Putamen (tissue), 1 donor: ENCODE results near the gene CLOCK.

Experiments used
- DNase-seq: peaks from one replicate; pipeline ENCODE4 v3.0.0-alpha.2; 2016; ENCODE audit warnings: low spot score

CLOCK gene

GRCh38 chr4:55411621-55412020 lies 135.1 kb downstream of the CLOCK start:
- no peak for DNase-seq

GRCh38 chr4:55410431-55410830 lies 136.3 kb downstream of the CLOCK start:
- no peak for DNase-seq

GRCh38 chr4:55409468-55410171 lies 137.1 kb downstream of the CLOCK start:
- no peak for DNase-seq

DNA sequence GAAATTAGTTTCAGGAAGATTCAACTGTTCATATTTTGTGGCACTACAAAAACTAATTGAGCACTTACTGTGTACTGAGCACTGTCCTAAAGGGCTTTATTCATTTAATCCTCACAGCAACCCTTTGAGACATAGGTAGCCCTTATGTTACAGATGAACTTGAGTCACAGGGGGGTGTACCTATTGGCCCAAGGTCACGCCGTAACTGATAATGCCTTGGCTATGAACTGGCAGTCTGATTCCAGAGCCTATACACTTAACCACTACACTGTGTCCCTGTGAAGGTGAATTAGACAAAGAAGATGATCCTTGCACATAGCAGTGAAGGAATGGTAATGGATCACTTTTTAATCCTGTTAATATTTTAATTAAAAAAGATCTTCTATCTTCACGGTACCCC lies 138.9 kb downstream of the CLOCK start:
- DNase-seq = no peak

DNA sequence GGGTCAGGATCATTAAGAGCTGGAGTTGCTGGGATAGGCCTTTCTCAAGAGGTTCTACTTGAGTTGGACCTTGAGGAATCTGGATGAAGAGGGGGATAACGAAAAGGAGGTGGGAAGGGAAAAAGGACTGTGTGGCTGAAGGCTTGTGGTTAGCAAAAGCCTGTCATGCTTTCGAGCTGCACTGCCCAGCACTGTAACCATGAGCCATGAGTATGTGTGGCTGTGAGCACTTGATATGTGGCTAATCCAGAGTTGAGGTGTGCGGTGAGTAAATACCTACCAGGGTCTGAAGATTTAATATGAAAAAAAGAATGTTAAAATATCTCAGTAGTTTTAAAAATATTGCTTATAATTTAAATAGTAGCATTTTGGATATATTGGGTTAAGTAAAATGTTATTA lies 139.6 kb downstream of the CLOCK start:
- DNase-seq = no peak

GRCh38 chr4:55406545-55406944 lies 140.2 kb downstream of the CLOCK start:
- no peak for DNase-seq

- DNase-seq = no peak
Observed at GRCh38 chr4:55405073-55405472, 141.6 kb downstream of the CLOCK start.

DNA sequence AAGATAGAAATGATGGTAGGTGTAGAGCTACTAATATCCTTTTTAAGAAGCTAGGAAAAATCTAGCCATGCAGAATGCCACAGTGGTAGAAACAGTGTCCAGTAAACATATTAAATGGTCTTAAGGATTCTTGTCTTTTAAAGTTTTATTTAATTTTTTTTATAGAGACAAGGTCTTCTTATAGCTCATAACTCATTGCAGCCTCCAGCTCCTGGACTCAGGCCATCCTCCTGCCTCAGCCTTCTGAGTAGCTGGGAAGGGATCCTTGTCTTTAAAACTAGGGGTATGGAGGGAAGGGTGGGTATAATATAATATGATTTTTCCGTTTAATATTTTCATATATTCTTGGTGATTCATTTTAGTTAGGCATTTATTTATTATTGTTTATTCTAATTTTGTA lies 147.1 kb downstream of the CLOCK start:
- DNase-seq = no peak

DNA sequence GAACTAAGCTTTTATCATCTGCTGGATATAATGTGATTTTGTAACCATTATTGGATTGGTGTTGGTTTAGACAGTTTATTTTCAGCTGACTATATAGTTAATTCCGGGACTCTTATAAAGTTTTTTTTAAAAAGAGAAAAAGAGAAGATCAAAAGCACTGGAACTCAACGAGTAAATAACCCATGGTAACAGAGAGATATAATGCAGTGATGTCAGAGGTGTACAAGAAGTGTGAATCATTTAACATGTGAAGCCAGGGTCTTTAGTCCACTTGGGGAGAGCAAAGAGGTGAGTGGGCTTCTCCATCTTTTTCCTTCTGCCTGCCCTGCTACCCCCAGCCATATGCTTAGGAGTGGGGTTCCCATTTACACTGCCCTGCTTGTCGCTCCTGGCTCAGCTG lies 147.7 kb downstream of the CLOCK start:
- DNase-seq = no peak

DNA sequence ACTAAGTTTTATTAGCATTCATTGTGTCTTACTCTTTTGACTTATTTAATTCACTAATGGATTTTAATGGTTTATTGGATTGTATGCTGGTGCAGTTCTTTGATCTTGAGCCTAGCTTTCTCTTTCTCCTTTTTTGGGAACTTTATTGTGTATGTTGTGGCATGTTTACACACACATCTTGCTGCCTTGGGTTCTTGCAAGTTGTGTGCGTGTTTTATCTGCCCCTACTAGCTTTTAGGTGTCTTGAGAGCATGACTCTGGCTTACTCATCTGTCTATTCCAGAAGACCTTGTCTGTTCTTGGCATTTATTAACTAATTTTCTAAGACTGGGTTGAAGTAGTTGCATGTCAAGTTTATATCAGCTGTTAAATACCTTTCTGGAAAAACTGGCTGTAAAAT lies 148.2 kb downstream of the CLOCK start:
- DNase-seq = no peak

DNA sequence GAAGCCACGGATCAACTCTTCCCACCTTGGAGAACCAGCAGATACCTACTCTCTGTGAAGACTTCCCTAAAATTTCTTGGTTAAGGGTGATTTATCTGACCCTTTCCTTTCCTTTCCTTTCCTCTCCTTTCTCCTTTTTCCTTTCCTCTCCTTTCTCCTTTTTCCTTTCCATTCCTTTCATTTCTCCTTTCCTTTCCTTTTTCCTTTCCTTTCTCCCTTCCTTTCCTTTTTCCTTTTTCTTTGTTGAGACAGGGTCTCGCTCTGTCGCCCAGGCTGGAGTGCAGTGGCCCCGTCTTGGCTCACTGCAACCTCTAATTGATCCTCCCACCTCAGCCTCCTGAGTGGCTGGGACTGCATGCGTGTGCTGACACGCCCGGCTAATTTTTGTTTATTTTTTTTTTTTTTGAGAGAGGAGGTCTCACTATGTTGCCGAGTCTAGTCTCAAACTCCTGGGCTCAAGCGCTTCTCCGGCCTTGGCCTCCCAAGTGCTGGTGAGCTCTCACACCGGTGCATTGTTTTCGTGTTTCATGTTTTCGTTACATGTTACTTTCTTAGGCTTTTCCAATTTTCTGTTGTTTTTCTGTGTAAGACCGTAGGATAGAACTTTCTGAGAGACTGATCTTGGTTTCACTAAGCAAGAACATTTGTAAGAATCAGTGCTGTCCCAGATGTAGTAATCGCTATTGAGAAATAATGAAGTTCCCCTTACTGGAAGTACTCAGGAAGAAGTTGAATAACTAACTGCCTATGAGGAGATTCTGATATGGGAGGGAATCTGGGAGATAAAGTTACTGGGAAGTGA lies 149.0 kb downstream of the CLOCK start:
- DNase-seq = no peak

DNA sequence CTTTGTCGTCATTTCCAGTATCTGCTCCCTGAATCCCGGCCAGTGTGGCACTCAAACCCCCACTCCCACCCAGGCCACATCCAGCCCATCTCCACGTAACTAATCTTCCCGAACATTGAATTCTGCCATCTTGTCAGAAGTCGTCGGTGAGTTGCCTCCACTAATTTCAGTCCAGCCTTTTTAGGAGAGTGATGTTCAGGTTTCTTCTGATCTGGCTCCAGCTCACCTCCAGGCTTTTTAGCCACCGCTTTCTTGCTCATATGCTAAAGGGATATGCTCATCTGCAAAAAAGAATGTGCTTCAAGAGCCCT lies 149.6 kb downstream of the CLOCK start:
- DNase-seq = no peak

DNA sequence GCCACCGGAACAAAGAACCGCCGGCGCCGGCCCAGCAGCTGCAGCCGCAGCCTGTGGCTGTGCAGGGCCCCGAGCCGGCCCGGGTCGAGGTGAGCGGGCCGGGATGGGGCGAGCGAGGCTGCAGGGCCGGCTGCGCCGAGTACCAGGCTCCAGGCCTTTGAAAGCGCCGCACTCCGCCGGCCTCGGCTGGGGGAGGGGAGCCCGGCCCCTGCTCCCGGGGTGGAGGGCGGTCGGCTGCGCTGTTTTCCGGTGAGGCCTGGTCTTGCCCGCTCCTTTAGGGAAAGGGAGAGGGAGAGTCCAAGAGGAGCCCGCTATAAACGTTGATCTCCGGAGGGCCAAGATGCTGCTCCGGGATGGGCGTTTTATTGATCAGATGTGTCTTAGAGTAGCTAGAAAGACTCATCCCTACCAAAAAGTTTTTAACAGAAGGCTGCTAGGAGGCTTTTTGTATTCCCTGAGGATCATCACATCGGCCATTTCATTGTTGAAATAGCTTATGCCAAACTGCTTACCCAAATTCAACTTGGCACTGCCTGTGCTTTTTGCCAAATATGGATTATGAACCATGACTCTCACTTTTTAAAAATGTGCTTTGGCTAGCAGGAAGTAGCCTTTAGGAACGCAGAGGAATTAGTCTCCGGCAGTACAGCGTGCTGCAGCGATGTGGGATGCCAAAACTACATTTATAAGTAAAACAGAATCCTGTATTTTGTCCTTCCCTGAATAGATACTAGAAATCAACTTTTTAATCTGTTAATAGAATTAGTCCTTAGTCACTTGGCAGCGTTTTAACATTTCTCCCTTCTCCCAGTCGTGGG lies 150.2 kb downstream of the CLOCK start:
- DNase-seq = no peak

GRCh38 chr4:55395529-55396307 lies 151.0 kb downstream of the CLOCK start, which contains the start of gene TMEM165:
TSS of gene TMEM165 (plus strand) at chr4:55395957. CDS start at chr4:55396190, 233 bp downstream.
- peak; percentile 85 for DNase-seq

DNA sequence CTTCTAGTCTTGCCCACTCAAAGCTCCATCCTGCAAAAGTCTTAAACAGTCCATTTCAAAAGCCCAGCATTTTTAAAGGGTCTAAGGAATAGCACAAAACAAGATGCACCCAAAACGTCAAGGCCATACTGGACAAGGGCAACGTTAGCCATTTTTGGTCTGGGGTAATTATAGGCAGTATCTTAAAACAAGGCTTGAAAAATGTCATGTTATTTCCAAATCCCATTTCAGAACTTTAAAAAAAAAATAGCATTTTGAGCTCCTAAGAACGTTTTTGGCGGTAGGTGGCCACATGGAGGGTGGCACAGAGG lies 151.5 kb downstream of the CLOCK start:
- DNase-seq = no peak

DNA sequence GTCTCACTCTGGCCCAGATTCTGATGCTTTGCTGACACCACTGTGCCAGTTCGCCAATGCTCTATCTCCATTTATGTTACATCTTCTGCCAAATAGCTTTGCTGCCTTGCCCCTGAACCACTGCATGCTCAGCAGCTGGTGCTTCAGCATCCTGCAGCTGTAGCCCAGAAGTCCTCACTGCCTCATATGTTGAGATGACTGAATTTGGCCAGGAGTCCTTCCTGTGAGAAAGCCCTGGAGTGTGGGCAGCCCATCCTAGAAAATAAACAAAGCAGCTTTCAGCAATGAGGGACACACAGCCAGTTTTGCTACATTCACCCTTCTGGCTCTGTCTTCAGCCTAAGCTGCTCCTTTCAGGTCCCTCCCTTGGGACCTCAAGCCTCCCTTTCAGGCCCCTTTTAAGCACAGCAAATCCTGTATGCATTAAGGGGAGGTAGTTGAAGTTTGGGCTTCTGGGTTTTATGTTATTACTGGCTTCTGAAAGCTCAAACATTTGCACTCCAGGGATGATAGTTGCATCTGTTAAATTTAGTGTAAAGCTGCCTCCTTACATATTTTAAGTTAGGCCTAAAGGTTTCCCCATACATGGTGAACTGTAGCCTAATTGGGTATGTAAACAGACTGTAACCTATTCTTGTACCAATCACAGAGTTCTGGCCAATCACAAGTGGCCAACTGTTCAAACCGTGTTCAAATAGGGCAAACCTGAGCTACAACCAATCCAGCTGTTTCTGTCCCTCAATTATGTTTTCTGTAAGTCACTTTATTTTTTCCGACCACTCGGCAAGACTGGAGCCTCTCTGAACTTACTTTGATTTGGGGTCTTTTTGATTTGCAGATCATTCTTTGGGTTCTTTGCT lies 153.0 kb downstream of the CLOCK start:
- peak; percentile 80 for DNase-seq

DNA sequence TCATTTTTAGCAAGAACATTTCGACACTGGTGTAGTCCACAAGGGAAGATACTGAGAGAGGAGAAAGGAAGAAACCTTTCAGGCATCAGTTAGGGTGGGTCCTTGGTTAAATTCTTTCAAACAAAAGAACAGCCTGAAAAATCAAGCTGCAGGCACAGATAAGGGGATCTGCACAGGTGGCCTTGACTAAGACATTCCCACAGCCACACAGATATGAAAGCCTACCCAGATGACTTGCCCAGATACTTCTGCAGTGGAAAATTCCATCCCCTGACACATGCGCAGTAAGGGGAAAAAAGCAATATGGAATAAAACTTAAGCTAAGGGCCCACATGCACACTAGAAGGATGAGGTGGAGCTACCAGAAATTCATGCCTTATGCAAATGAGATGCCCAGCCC lies 159.9 kb downstream of the CLOCK start:
- no peak for DNase-seq

DNA sequence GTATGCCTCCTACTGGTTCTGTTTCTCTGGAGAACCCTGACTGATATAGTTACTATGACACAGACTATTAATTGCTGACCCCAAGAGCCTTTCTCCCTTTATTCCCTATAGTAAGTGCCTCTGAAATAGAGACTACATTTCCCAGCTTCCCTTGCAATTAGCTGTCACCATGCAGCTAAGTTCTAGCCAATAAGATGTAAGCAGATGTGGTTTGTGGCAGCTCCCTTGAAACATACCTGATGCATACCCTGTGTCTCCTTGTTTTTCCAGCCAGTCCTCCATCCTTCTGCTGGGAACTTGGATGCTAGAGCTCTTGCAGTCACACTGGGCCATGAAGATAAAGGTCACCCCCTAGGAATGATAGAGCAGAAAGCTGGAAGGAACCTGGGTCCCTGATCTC lies 160.6 kb downstream of the CLOCK start:
- no peak for DNase-seq

DNA sequence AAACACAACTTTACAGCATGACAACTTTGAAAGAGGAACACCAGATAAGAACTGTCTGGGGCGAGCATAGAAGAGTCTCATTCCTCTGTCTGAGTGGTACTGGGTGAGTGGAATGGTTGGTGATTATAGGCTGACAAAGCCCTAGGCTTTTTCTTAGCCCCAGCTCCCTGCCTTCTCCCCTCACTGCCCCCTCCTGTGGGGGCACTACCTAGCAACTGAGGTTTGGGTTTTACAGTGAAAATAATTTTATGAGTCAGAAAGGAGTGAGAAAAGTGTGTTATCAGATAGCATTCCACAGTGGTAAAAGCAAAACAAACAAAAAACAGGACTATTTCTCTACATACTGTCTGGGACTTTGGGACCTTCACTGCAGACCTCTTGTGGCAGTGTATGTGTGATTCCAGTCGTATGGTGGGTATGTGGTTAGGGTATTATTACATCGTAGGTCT lies 161.5 kb downstream of the CLOCK start:
- DNase-seq = no peak

- no peak for DNase-seq
Observed at GRCh38 chr4:55382488-55383003, 164.2 kb downstream of the CLOCK start.

- DNase-seq = no peak
Observed at GRCh38 chr4:55381502-55381901, 165.2 kb downstream of the CLOCK start.
